Lung microvascular endothelial cell (primary cell): ENCODE data around the gene RASL11A. TPM values are rescaled to one million over a fixed set of nuclear protein-coding genes. Genes with fewer than 3 reads are reported as not detected.
"Not testable (repeated sequence)": the region's sequence is repeated elsewhere in the genome, so short reads cannot be mapped to it uniquely, and the experiment has no call there.

Experiments used
- DNase-seq, 2 donors: peaks; one replicate each; pipeline versions ENCODE4 v3.0.0 to v3.0.0-alpha.2; 2010; ENCODE audit warnings: low read depth in 2 of 2
- total RNA-seq: library from RNA; depleted of rRNA; stranded (reverse); fragments of >200 nt; gene quantifications from 2 replicates; pipeline ENCODE4 v1.2.1, GENCODE V29; 2014

The RASL11A gene
- total RNA-seq, 1 donor from 2014 or later = 2.0 TPM

DNA sequence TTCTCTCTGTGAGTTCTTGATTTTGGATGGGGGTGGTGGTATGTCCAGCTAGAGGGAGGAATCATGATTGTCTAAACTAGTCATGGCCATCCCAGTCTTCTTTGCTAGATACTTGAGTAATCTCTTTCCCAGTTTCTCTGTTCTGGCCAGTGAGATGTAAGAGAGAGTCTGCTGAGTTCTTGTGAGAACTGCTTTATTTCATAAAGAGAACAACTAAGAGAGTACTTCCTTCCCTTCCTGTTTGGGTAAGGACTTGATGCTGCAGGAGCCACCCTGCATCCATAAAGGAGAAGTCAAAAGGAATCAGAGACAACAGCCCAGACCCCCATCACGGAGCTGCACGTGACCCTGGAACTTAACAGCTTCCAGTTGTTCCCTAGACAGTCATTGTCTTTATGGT is 3.0 kb upstream of the RASL11A start:
- no peak for DNase-seq

DNA sequence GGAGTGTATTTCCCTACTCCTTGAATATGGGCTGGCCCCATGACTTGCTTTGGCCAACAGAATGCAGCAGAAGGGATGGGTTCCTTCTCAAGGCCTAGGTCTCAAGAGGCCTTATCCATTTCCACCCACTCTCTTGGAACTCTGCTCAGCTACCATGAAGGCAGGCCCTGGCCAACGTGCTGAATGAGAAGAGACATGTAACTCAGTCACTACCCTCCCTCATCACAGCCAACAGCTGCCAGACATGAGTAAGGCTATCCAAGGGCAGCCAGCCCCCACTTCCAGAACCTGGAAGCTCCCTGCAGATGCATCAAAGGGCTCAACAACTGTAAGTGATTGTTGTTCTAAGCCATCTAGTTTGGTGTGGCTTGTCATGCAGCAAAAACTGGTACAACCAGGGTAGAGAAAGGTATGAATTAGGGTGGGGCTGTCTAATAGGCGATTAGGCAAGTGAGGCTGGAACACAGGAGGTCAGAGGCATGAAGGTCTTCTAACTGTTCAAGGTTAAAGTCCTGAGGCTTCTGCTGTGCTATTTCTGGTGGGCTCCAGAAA is 1.4 kb upstream of the RASL11A start:
- DNase-seq = no peak

DNA sequence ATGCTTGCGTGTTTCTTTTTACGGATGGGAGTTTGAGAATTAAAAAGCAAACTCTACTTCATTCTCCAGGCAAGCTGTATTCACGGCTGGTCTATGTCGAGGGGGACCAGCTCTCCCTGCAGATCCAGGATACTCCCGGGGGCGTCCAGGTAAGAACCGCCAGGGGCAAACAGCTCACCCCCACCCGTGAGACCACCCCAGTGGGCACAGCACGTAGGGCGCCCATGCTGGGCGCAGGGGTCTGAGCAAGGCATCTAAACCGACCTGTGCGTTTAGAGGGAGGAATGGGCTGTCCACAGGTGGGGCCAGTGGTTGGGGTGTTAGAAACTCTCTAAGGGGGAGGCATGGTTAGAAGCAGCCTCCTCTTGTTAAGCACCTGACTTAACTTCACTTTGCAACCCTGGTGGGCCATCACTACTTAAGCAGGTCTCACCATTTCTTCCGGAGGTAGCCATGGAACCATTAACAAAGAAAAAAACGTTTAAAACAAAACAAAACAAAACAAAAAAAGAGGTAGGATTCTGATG is 1.0 kb downstream of the RASL11A start:
- no peak for DNase-seq

DNA sequence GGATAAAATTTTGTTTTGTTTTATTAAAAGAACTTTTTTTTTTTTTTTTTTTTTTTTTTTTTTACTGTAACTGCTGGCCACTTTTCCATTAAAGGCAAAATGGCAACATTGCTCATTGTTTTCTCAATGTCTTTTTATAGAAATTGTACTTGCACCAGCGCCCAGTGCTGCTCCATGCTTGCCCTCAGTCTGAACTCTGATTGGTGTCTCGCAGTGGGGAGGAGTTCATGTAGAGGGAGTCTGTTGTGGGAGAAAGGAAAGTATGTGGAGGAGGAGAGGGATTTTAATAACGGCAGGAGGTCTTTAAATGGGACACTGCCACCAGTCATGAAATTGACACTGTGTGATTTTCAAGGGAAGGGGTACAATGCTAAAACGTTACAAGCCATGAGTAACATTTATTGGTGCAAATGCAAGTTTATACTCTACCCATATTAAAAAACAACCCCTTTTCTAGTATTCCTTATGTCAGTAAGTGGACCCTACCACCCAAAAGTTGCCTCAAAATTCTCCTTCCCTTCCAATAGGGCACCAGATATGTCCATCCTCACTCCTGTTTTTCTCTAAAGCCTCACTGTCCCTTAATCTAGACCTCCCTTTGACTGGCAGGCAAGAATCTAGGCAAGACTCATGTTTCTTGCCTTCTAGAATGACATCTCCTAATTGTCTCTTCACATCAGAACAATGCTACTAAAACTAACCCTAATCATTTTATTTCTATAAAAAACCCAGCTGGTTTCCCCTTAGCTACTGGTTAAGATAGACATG is 3.2 kb downstream of the RASL11A start:
- no peak for DNase-seq

DNA sequence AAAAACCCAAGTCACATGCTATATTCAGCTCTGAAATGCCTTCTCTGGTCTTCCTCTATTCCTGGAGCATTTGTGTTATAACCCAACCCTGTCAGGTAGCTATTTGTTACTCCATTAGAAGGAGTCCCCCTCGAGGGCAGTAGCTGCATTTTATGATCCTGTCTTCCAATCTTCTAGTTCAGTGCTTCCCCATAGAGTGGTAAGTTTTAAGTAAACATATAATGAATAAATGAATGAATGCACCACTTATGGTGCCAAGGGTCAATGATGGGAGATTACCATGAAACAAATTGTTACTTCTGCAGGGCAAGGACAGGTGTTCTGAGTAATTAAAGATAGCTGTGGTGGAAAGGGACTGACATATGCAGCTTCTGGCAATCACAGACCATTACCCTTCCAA is 4.0 kb downstream of the RASL11A start:
- DNase-seq = no peak

DNA sequence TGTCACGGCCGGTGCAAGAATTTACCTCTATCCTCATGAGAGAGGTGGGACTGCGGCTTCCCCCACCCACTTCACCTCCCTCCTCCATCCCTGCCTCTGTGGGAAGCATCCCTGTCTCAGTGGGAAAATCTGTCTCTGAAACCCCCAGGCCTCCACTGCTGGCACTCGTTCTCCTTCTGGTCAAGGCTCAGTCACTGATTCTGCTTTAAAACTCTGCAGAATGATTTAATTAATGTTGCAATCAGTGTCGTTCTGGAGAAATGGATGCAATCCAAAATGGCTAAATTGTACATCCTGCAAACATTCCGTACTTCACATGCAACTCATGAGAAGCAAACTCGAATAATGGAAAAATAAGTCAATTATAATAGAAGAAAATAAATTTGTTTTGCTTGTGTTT is 5.6 kb downstream of the RASL11A start:
- no peak for DNase-seq

DNA sequence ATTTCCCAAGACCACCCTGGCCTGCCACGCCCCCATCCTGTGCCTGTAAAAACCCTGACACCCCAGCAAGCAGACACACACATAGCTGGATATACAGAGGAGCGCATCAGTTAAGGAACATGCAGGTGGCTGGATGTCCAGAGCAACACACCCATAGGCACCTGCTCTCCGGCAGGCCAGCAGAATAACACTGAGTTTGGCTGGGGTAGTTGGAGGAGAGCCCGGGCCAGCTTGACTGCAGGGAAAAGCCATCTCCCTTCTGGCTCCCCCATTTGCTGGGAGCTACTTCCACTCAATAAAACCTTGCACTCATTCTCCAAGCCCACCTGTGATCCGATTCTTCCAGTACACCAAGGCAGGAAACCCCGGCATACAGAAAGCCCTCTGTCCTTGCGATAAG is 8.9 kb downstream of the RASL11A start:
- DNase-seq = no peak

DNA sequence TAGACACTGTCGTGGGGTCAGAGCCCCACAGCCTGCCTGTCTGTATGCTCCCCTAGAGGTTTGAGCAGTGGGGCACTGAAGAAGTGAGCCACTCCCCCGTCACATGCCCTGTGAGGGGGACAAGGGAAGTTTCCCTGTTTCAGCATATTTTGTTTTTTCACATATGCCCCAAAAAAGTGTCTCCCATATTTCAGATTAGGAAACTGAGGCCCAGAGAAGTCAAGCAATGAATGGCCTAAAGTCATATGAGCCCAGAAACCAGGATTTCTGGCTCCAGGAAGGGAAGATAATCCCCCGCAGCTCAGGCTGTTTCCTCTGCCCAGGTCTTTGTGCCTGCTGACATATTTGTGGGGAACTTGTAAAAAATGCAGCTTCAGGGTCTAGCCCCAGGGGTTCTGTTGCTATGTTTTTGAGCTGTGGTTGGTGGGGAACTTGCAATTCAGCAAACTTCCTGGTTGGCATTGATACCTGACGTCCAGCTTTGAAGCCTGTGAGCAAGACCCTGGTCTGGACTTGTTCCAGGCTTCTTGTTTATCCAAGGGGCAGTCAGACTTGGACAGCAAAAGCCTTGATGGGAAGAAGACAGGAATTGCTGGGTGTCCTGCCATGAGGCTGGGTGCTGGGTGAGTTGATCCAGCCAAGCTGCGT is 9.5 kb downstream of the RASL11A start:
- DNase-seq = no peak

DNA sequence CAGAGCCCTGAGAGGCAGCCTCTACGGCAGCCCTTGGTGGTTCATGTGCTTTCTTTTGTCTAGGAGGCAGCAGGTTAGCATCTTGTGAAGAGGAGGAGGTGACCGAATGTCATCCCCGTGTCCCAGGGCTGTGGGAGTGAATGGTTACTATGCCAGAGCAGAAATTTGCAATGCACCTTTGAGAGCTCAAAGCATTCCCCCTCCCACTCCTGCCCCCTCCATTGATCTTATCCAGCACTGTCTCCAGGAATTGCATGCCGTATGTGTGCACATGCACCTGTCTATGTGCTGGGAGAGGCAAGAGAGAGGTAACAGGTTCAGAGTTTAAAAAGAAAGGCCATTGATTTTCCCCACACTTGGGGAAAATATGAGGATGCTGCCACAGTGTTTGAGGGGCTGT is 10.2 kb downstream of the RASL11A start:
- no peak for DNase-seq

DNA sequence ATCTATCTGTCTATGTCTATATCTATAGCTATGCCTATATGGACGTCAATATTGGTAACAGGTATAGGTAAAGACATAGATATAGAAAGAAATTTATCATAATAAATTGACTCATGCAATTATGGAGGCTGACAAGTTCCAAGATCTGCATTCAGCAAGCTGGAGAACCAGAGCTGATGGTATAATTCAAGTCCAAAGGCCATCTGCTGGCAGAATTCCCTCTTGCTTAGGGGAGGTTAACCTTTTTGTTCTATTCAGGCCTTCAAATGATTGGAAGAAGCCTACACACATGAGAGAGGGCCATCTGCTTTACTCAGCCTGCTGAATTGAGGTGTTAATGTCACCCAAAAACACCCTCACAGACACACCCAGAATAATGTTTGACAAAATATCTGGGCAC is 10.8 kb downstream of the RASL11A start:
- peak; percentile 13 to 15 for DNase-seq

DNA sequence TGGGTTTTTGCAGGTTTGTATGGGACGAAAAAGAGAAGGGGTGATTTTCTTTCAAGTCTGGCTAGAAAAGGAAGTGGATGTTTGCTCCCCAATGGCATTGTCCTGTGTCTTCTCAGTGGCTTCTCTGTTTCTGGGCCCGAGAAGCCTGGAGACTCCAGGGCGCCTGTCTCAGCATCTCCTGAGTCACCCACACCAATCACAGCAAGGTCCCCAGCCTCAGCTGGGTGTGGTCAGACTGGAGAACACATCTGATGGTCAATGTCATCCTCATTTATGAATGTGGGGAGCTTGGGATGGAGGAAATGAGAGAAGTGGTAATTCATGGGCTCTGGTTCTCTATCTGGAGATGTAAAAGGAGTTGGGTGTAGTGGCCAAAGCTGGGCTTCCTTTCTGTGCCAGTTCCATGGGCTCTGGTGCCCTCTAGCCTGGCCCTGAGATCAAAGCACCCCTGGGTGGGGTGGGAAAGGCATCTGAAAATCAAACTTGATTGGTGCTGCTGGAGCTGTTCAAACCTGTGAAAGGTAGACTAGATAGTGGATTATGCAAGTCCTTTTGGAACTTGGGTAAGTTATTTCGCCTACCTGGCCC is 13.4 kb downstream of the RASL11A start:
- peak; percentile 41 to 43 for DNase-seq

DNA sequence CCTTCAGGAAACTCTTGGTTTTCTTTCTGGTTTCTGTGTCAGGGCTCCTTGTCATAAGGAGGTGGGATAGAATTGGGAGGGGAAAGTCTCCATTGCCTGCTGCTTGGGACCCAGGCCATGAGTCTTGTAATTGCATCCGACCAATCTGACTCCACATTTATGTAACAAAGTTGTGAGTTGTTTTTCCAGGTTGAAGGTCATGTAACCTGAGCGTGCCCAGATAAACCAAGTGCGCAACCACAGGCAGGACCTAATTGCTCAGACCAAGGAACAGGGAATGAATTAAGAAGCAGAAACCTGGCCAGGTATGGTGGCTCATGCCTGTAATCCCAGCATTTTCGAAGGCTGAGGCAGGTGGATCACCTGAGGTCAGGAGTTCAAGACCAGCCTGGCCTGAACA is 17.8 kb downstream of the RASL11A start:
- no peak for DNase-seq

DNA sequence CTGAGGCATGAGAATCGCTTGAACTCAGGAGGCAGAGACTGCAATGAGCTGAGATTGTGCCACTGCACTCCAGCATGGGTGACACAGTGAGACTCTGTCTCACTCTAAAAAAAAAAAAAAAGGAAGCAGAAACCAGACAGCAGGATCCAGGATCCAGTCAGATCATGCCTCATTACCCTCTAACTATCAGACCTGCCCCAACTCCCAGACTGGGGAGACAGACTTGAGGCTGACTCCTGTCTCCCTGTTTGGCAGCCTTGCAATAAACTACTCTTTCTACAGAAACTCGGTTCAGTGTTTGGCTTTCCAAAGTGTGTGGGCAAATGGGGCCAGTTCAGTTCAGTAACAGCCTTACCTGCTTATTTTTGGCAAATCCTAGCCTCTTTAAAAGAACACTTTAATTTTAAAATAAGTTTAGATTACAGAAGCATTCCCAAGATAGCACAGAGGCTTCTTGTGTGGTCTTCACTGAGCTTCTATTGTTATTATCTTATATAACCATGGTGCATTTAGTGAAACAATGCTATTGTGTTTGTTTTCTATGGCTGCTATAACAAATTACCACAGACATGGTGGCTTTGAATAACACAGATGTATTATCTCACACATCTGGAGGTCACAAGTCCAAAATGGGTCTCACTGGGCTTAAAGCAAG is 18.5 kb downstream of the RASL11A start:
- DNase-seq = no peak

DNA sequence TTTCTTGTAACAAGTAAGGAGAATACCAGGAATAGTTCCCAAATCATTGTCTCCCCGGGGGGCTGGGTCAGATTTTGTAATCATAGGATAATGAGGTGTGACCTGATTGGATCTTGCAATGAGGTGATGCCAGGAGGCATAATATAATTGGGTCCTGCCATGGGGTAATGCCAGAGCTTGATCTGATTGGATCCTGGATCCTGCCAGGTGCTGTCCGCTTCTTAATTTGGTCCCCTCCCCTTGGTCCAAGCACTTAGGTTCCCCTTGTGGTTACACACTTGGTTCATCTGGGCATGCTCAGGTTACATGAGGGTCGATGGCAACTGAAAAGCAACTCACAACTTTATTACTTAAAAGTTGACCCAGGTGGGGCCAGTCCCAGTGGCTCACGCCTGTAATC is 20.1 kb downstream of the RASL11A start:
- no peak for DNase-seq

DNA sequence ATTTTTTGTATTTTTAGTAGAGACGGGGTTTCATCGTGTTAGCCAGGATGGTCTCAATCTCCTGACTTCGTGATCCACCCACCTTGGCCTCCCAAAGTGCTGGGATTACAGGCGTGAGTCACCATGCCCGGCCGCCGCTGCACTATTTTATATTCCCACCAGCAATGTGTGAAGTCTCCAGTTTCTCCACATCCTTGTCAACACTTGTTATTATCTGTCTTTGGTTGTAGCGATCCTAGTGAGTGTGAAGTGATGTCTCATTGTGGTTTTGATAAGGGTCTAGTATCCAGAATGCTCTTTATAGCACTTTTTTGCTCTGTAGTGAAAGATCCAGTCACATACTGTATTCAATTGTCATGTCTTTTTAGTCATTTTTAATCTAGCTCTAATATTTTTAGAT is 21.3 kb downstream of the RASL11A start:
- not testable (repeated sequence) for DNase-seq

DNA sequence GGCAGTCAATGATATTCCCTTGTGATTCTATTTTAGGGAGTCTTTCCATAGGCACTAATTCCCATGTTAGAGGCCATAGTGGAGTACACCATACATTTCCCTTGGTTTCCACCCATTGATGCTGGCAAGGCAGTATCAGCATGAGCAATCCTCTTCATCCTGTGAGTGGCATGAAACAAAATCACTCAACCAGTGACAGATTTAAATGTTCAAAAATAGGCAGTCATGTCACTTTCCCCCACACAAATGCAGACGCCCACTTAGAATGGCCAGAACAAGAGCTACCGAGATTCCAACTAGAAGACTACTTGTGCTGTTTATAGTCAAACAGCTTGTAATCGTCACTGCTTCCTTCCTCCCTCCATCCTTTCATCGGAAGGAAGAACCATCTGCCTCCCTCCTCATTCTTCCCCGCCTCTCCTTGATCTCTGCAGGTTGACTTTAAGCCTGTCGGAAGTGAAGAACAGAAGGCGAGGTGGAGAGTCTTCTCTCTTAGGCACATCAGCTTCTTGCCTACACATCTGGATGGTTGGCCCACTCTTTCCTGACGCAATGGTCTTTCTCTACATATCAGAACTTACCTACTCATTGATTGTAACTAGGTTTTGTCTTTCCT is 22.6 kb downstream of the RASL11A start:
- DNase-seq = no peak

DNA sequence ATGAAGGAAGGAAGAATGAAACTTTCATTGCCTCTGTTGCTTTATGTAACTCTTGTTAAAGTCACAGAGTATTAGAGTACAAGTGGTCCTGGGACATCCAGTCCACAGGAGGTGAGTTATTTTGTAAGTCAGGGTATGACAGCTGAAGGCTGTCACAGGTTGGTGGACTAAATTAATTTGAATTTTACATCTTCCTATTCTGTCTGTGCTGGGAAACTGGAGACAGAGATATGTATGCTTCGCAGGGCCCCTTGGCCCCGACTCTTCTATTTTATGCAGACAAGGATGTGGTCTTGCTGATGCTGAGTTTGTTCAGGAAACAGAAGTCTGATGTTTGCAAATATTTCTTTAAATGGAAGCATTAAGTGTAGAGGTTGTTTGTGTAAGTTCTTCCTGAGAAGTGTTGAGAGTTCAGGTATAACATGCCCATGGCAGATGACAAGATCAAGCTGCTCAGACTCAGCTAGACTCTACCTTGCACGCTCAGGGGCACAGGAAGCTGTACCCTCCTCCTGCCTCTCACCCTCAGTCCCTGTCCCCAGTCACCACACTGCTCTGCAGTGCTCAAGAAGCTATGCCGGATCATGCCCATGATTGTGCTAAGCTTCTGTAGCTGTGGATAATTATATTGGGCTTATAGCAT is 23.4 kb downstream of the RASL11A start:
- no peak for DNase-seq

DNA sequence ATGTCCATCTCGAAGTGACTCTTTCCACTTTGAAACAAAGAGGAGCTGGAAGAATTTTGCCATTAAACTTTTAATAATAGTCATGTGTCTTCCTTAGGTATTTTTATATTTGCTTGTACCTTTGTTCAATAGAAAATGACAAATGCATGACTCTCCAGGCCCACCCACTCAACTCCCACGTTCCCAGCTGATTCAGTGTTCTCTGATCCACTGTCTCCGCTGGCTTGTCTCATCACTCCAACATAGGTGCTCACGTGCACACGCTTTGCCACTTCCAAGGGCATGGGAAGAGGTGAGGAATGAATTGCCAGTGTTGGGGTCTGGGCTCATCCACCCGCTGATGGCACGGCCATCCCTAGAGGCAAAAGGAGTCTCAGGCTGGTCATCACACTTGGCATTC is 24.5 kb downstream of the RASL11A start:
- no peak for DNase-seq

DNA sequence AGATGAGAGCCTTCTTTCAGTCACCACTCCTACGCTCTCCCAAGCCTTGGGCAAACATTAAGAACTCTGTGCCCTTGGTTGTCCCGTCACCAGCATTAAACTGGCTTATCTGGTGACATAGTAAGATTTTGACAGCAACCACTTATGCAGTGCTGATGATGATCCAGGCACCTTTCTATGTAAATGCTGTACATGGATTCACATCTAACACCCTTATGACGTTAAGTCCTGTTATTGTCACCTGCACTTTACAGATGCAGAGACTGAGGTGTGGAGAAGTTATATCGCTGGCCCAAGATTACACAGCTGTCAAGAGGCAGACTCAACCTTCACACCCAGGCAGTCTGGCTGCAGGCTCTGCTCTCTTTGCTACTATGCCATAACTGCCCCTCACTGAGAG is 25.0 kb downstream of the RASL11A start:
- no peak for DNase-seq

DNA sequence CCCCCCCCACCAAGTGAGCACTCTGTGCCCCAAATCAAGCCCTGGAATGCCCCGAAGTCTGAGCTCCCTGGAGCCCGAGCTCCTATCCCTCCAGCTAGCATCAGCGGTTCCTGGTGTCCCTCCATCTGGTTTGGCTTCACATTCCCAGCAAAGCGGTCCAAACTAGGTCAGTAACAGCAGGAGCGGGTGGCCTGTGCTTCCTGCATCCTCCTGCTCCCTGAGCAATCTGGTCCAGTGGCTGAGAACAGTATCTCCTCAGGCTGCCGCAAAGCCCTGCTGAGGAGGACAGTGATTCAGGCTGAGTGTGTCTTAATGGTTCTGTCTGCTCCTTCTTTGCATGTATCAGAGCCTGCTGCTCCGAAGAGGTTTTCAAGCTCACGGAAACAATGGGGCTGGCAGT is 25.9 kb downstream of the RASL11A start:
- DNase-seq = no peak

DNA sequence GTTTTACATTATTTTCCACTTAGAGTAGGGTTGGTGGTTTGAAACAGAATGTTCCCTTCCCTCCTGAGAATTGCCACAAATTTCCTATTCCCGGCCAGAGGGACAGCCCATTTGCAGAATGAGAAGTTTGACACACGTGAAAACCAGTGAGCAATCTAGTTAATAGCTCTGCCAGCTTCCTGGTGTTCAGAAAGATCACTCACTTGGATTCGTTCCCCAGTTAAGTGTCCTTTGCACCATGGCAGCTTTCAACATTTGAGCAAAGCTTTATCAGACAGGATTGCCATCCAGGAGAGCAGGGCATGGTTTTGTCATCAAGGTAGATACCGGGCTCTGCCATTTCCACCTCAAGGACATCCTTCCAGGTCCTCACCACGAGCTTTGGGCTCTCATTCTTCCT is 28.2 kb downstream of the RASL11A start:
- no peak for DNase-seq
